Stimulated activated CD4-positive, alpha-beta T cell treated with anti-CD3 and anti-CD28 coated beads, Interleukin-15, amount 100 ng/mL, for 48 hours (primary cell): ENCODE measurements around the gene KCNK4.

Experiments used
- DNase-seq, 2 donors: peaks; one replicate each; pipeline ENCODE4 v3.0.0-alpha.2; 2020; ENCODE audit warnings: low read depth in 2 of 2

KCNK4 gene

DNA sequence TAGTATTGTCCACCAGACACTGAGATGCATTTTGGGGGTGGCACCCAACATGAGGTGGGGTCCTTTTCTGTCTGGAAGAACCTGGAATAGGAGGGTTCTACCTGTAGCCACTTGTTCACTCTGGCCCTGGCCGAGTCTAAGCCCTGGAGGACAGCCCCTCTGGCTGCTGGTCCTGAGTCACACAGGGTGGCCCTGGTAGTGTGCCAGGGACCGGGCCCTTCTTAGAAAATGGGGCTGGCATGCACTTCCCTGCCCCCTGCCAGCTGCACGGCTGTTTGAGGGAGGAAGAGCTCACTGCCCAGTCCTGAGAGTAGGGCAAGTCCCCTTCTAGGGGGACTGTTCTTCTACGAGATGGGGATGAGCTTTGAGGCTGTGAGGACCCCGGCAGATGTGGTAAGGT, 37.6 kb upstream of the KCNK4 start:
- no peak for DNase-seq

DNA sequence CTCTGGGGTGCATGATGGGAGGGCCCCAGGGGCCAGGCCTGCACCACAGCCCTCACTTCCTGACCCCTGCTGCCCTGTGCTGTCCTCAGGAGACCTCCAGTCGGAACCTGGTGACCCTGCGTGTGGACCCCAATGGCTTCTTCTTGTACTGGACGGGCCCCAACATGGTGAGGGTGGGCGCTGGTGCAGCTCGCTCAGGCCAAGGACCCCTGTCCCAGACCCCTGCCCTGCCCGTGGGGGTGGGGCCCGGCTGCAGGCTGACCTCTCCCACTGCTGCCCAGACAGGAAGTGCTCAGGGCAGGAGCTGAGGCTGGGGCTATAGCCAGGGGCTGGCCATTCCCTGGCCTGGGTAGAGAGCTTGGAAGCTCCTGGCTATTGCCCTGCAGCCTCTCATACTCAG, 36.8 kb upstream of the KCNK4 start:
- no peak for DNase-seq

DNA sequence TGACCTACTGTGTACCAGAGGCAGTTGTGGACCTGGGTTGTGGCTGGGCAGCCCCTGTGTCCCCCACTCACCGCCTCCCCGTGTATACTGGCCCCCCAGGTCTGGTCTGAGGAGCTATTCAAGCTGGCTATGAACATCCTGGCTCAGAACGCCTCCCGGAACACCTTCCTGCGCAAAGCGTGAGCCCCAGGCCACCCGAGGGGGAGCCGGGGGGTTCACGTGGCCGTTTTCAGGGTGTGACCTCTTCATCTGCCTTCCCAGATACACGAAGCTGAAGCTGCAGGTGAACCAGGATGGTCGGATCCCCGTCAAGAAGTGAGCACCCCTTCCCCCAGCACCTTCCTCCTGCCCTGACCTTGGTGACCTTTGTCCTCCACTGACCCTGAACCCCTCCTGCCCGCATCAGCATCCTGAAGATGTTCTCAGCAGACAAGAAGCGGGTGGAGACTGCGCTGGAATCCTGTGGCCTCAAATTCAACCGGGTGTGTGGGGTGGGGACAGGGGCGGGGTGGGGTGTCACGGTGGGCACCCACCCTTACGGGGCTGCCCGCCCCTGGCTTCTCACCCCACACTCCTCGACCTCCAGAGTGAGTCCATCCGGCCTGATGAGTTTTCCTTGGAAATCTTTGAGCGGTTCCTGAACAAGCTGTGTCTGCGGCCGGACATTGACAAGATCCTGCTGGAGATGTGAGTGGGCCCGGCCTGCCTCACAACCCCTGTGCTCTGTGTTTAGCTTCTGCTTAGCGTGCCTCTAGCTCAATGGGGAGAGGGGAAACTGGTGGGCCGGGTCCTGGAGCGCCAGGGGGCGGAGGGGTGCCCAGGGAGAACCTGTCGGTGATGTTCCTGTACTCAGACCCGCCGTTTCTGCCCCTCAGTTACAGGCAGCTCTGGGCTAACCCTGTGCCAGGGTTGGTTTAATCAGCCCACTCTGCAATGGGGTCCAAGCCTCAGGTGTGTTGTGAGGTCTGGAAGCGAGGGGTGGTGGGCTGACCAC, 35.7 kb upstream of the KCNK4 start:
- no peak for DNase-seq

DNA sequence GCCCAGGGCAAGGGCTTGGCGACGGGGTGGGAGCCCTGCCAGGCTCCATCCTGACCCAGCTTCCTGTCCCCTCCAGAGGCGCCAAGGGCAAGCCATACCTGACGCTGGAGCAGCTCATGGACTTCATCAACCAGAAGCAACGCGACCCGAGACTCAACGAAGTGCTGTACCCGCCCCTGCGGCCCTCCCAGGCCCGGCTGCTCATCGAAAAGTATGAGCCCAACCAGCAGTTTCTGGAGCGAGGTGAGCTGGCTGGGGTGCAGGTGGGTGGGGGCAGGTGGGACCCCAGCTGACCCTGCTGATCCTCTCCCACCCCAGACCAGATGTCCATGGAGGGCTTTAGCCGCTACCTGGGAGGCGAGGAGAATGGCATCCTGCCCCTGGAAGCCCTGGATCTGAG, 34.8 kb upstream of the KCNK4 start:
- no peak for DNase-seq

DNA sequence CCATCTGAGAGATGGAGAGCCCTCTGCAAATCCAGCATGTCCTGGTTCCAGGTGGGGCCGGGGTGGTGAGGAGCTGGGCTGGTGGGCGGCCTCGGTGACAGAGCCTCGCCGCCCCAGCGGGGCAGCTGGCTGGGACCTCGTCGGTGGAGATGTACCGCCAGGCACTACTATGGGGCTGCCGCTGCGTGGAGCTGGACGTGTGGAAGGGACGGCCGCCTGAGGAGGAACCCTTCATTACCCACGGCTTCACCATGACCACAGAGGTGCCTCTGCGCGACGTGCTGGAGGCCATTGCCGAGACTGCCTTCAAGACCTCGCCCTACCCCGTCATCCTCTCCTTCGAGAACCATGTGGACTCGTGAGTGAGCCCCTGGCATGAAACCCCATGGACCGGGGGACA, 32.7 kb upstream of the KCNK4 start:
- no peak for DNase-seq

DNA sequence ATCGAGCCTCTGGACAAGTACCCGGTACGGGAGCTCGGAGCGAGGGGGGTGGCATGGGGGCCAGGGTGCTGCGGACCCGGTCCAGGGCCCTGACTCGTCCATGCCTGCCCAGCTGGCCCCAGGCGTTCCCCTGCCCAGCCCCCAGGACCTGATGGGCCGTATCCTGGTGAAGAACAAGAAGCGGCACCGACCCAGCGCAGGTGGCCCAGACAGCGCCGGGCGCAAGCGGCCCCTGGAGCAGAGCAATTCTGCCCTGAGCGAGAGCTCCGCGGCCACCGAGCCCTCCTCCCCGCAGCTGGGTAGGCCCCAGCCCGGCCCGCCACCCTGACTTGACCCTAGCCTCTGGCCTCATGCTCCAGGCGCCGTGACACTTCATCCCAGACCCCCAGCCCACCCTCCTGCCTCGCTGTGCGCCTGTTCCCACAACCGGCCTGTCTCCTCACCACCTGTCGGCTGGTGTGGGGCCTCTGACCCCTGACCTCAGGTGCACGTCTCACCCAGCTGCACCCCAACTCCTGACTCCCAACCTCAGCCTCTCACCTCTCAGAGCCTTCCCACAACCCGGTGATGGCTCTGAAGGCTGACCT, 32.1 kb upstream of the KCNK4 start:
- no peak for DNase-seq

DNA sequence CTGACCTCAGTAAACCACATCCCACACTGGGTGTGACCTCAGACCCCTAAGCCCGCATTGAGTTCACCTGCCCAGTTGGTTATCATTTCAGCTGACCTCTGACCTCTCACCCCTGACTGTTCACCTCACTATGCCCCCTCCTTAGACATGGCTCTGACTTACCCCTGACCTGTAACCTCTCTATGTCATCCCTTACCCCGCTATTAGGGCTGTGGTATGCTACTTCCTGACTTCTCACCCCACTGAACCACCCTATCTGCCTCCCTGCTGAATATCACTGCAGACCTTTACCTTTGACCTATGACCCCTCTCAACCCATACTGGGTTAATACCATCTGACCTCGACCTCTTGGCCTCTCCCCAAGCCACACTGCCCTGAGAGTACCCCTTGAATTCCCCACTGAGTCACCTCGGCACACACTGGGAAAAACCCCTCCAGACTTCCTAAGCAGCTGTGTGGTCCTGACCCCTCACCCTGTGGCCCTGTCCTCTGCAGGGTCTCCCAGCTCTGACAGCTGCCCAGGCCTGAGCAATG, 31.5 kb upstream of the KCNK4 start:
- DNase-seq: no peak

DNA sequence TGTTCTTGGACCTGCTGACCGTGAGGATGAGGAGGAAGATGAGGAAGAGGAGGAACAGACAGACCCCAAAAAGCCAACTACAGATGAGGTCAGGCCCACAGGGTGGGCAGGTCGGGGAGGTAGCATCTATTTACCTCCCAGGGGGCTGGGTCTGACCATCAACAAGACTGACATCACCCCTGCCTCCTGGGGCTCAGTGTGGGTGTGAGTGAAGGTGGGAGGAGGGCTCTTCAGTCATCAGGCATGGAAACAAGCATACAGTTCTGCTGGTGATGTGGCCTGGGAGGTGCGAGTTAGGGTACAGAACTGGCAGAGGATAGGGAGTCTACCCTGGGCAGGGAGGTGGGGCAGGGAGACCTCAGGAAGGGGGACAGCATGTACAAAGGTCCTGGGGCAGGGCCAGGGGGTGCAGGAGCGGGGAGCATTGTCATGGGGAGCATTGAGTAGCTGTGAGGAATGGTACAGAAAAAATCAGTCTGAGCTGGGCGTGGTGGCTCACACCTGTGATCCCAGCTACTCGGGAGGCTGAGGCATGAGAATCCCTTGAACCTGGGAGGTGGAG, 30.9 kb upstream of the KCNK4 start:
- no peak for DNase-seq

DNA sequence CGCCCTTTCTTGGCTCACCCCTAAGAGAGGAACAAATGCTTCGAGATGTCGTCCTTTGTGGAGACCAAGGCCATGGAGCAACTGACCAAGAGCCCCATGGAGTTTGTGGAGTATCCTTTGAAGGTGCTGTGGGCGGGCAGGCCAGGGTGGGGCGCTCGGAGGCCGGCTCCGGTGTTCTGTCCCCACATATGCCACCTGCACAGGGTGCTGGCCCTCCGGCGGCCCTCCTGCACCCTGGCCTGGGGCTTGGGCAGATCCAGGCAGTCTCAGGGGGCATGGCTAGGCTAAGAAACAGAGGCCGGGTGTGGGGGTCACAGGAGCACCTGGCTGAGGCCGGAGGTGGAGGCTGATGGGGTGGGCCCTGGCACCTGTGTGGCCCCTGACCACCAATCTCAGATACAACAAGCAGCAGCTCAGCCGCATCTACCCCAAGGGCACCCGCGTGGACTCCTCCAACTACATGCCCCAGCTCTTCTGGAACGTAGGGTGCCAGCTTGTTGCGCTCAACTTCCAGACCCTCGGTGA, 29.5 kb upstream of the KCNK4 start:
- DNase-seq: no peak

DNA sequence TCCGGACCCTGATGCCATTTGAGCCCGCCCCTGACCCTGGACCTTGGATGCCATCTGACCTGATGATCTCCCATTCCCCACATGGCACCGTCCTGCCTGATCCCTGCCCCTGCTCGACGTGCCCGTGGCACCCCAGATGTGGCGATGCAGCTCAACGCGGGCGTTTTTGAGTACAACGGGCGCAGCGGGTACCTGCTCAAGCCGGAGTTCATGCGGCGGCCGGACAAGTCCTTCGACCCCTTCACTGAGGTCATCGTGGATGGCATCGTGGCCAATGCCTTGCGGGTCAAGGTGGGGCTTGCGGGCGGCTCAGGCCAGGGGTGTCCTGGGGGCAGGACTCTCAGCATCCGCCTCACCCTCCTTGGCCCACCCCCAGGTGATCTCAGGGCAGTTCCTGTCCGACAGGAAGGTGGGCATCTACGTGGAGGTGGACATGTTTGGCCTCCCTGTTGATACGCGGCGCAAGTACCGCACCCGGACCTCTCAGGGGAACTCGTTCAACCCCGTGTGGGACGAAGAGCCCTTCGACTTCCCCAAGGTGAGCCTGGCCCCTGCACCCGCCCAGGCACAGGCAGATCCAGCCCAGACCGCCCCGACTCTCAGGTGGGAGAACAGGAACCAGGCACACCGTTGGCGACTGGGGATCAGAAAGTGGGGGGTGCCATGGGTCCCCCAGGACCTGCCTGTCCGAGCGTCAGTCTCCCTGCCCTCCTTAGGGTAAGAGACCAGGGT, 28.7 kb upstream of the KCNK4 start:
- DNase-seq: no peak

DNA sequence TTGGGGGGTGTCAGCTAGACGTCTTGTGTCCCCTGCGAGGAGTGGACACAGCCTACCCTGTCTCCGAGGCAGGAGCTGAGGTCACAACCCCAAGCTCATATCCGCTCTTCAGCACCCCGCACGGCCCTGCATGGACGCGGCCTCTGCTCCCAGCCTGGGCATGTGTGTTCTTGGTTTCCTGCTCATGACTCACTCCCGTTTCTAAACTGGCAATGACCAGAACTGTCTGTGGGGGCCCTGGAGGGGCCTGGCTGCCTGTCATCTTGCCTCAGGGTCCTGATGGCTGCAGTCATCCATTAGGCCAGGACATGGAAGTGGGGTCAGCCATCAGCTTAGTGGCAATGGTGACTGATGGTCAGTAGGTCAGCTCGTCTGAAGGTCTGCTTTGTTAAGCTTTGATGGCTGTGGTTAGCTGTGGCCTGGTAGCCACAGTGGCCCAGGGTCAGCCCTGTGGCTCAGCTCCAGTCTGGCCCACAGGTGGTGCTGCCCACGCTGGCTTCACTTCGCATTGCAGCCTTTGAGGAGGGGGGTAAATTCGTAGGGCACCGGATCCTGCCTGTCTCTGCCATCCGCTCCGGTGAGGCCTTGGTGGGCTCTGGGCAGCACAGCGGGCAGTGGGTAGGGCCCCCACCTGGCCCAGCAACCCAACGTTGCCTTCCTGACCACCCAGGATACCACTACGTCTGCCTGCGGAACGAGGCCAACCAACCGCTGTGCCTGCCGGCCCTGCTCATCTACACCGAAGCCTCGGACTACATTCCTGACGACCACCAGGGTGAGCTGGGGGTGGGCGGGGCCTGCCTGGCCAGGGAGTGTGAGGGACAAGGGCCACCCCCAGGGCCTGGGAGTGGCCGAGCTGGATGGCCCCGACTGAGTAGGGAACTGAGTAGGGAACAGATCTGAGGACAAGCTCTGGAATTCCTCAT, 27.8 kb upstream of the KCNK4 start:
- no peak for DNase-seq

DNA sequence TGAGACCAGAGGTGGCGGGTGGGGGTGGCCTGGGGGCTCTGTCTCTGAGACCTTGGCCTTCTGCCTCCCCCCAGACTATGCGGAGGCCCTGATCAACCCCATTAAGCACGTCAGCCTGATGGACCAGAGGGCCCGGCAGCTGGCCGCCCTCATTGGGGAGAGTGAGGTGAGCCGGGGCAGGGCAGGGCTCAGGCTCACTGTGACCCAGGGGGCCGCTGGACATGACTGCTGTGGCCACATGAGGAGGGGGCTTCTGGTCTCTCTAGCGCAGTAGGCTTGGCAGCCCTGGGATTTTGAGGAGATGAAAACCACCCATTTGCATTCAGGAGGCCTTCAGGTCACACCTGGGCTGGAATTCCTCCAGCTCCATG, 27.2 kb upstream of the KCNK4 start:
- no peak for DNase-seq

DNA sequence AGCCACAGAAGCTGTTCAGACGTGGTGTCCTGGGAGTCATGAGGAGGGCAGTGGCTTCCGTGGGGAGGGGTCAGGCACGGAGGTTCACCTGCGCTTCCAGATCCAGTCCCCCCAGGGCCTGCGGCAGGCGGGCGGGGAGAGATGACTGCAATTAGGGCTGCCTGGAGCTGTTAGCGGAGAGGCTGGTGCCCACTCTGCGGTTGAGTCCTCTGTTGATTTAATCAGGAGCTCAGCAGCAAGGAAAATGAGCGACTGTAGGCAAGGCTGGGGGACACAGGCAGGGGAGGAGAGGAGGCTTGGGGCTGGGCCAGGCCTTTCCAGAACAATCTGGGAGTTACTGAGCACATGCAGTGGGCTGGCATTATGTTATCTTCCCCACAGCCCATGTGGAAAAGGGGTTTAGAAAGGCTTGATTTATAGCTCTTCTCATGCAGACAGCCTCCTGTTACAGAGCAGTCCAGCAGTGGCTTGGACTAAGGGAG, 26.7 kb upstream of the KCNK4 start:
- DNase-seq: no peak

DNA sequence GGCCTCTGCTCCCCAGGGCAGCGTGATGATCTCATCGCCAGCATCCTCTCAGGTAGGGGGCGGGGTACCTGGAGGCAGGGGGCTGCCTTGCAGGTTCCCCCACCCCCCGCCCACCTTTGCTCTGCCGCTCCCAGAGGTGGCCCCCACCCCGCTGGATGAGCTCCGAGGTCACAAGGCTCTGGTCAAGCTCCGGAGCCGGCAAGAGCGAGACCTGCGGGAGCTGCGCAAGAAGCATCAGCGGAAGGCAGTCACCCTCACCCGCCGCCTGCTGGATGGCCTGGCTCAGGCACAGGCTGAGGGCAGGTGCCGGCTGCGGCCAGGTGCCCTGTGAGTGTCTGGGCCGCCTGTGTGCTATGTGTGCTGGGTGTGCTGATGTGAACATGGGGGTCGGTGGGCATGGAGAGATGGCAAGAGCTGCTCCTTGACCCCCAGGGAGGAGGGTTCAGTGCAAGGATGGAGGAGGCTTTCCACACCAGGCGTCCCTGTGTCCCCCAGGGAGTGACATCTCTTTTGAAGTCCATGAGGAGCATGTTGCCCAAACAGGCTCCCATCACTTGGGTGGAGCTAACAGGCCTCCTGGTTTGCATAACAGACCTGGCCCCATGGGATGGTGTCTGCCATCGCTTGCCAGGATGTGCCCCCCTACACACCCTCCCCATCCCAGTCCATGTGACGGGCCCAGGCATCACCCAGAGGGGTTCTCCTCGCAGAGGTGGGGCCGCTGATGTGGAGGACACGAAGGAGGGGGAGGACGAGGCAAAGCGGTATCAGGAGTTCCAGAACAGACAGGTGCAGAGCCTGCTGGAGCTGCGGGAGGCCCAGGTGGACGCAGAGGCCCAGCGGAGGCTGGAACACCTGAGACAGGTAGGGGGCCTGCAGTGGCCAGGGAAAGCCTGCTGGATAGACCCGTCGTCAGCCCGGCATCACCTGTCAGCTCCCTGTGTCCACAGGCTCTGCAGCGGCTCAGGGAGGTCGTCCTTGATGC, 25.6 kb upstream of the KCNK4 start:
- DNase-seq: no peak

DNA sequence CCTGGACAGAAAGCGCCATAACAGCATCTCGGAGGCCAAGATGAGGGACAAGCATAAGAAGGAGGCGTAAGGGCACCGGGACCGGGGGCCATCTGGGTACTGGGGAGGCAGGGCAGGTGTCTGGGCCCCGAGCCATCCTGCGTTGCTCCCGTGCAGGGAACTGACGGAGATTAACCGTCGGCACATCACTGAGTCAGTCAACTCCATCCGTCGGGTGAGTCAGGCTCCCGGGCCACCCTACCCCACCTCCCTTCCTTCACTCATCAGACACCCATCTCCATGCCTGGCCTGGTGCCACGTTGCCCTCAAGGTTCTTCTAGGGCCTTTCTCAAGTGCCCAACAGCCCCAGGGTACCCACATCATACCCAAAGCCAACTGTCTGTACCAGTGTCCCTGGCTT, 24.8 kb upstream of the KCNK4 start:
- DNase-seq: no peak

DNA sequence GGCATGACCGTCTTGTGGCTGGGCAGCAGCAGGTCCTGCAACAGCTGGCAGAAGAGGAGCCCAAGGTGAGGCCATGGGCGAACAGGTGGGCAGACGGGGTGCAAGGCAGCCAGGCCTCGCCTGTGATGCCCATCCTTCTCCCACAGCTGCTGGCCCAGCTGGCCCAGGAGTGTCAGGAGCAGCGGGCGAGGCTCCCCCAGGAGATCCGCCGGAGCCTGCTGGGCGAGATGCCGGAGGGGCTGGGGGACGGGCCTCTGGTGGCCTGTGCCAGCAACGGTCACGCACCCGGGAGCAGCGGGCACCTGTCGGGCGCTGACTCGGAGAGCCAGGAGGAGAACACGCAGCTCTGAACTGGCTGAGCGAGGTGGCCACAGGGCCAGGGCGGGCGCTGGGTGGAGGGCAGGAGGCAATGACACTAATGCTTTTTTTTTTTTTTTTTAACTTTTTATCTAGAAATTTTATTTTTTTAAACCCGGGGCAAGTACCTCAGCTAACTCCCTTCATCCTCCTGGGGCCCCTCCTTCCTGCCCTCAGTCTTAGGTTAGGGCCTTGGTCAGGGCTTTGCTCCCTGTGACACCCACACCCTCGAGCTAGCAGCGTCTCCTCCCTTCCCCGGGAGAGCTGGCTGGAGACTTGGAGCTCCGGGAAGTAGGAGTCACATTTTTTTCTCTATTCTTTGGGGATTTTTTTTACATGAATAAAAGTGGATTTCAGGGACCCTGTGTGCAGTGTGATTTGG, 23.7 kb upstream of the KCNK4 start:
- DNase-seq: no peak

DNA sequence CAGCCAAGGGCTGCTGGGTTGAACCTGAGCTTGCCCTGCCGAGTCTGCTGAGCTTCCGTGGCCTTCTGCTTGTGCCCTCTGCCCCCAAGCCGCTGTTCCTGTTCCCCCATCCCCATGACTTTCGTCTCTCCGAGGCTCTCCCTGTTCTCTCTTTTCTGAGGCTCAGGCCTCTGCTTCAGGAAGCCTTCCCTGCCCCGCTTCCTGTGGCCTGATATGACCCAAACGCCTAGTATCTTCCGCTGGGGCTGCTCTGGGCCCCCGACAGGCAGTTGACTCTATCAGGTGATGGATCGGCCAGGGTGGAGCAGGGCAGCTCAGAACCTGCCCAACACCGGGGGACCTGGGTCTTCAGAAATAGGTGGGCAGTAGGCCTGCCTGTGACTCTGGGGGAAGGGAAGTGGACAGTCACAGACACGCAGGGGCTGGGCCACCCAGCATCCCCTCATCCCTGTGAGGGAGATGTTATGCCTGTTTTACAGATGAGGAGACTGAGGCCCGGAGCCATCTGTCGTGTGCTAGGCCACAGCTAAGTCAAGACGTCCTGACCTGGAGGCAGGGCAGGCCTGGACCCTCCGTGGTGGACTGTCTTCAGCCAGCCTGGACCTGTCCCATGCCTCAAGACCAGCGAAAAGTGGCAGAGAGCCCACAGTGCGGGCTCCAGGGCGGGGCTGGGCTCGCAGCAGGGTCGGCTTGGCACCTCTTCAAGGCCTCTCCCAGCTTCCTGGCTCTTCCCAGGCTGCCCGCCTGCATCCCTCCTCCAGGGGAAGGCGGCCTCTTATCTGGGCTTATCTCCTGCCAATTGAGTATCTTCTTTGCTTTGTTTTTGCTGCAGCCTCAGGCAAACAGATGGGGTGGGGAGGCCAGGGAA, 22.8 kb upstream of the KCNK4 start:
- DNase-seq: no peak
